ENCODE data around the gene INPP5D.
A peak's percentile ranks its signal among the peaks of the same experiment; 100 is the strongest.
"Not testable (repeated sequence)": the region's sequence is repeated elsewhere in the genome, so short reads cannot be mapped to it uniquely, and the experiment has no call there.

INPP5D gene

GRCh38 chr2:233099820-233100191 lies 39.7 kb downstream of the INPP5D start:
- not testable (repeated sequence) for DNase-seq

- no peak for DNase-seq
These were observed 40.3 kb downstream of the INPP5D start for GRCh38 chr2:233100192-233100998.

- no peak for DNase-seq
These were observed 41.0 kb downstream of the INPP5D start for GRCh38 chr2:233101141-233101540.

- no peak for DNase-seq
These were observed 41.7 kb downstream of the INPP5D start for GRCh38 chr2:233101816-233102215.

GRCh38 chr2:233105156-233105895 lies 45.2 kb downstream of the INPP5D start:
- DNase-seq, result no peak

GRCh38 chr2:233105930-233106329 lies 45.8 kb downstream of the INPP5D start:
- DNase-seq, result no peak

- no peak for DNase-seq
These were observed 46.9 kb downstream of the INPP5D start for GRCh38 chr2:233107011-233107410.

- no peak for DNase-seq
These were observed 47.7 kb downstream of the INPP5D start for GRCh38 chr2:233107831-233108300.

- no peak for DNase-seq
These were observed 48.7 kb downstream of the INPP5D start for GRCh38 chr2:233108611-233109490.

GRCh38 chr2:233111427-233111826 lies 51.3 kb downstream of the INPP5D start:
- no peak for DNase-seq

- DNase-seq, result peak; percentile 39
These were observed 52.2 kb downstream of the INPP5D start for GRCh38 chr2:233112329-233112728.

- no peak for DNase-seq
These were observed 52.8 kb downstream of the INPP5D start for GRCh38 chr2:233112776-233113452.

- DNase-seq, result no peak
These were observed 54.3 kb downstream of the INPP5D start for GRCh38 chr2:233114421-233114861.

- DNase-seq, result no peak
These were observed 55.0 kb downstream of the INPP5D start for GRCh38 chr2:233115121-233115520.

- no peak for DNase-seq
These were observed 55.6 kb downstream of the INPP5D start for GRCh38 chr2:233115741-233116140.

GRCh38 chr2:233116946-233117345 lies 56.8 kb downstream of the INPP5D start:
- no peak for DNase-seq

- no peak for DNase-seq
These were observed 57.2 kb downstream of the INPP5D start for GRCh38 chr2:233117351-233117750.

- no peak for DNase-seq
These were observed 57.9 kb downstream of the INPP5D start for GRCh38 chr2:233117811-233118647.

GRCh38 chr2:233118648-233119000 lies 58.5 kb downstream of the INPP5D start:
- no peak for DNase-seq

GRCh38 chr2:233119123-233119522 lies 59.0 kb downstream of the INPP5D start:
- DNase-seq, result no peak

GRCh38 chr2:233119806-233120205 lies 59.7 kb downstream of the INPP5D start:
- DNase-seq, result no peak

GRCh38 chr2:233120459-233120858 lies 60.3 kb downstream of the INPP5D start:
- no peak for DNase-seq

All from NCI-H1105 (cell line).